OCI-LY7 (cell line): ENCODE measurements around the gene ABR. TPM values are rescaled to one million over a fixed set of nuclear protein-coding genes. Genes with fewer than 3 reads are reported as not detected.

Source experiments
- BruUV-seq: library from RNA; stranded (reverse); fragments of 400-500 nt; replicated peaks from 2 replicates; lab custom pipeline; 2021; lab: Mats Ljungman, UMichigan
- CTCF ChIA-PET: fragments of 300-600 bp; sonication (Branson Sonifier 250); formaldehyde crosslinking; loops from one replicate; lab custom pipeline; 2022; ENCODE audit warnings: antibody characterized with exemption; ENCODE audit not compliant: unreplicated experiment; lab: Charles Lee
- POLR2A ChIA-PET: fragments of 300-600 bp; sonication (Branson Sonifier 250); formaldehyde crosslinking; loops from one replicate; lab custom pipeline; 2022; ENCODE audit warnings: antibody characterized with exemption; lab: Charles Lee
- DNase-seq: peaks from one replicate; pipeline ENCODE4 v3.0.0-alpha.2; 2015; ENCODE audit warnings: low spot score
- H2AFZ ChIP-seq: fragments of 200-600 bp; sonication (generic), shearing (Covaris generic); 2 replicates; pipeline ENCODE4 v1.6.1; 2014; ENCODE audit warnings: mild to moderate bottlenecking, antibody characterized with exemption, low read length, moderate library complexity
- H3K27ac ChIP-seq: fragments of 200-600 bp; sonication (generic); 2 replicates; pipeline ENCODE4 v1.5.1; 2014; ENCODE audit warnings: mixed run types, low read depth, mild to moderate bottlenecking, moderate library complexity, low read length, inconsistent platforms; ENCODE audit not compliant: poor library complexity, severe bottlenecking
- H3K36me3 ChIP-seq: fragments of 200-600 bp; sonication (generic); 2 replicates; pipeline ENCODE4 v1.6.1; 2014; ENCODE audit warnings: mild to moderate bottlenecking, antibody characterized with exemption, low read length, moderate library complexity, mixed read lengths; ENCODE audit not compliant: insufficient read depth
- H3K4me1 ChIP-seq: fragments of 200-600 bp; sonication (generic); 2 replicates; pipeline ENCODE4 v1.5.1; 2014; ENCODE audit warnings: mild to moderate bottlenecking, low read length; ENCODE audit not compliant: insufficient read depth, poor library complexity, severe bottlenecking
- H3K4me2 ChIP-seq: fragments of 200-600 bp; sonication (generic); 2 replicates; pipeline ENCODE4 v1.6.1; 2014; ENCODE audit warnings: mild to moderate bottlenecking, low read length
- H3K4me3 ChIP-seq: fragments of 200-600 bp; sonication (generic); 2 replicates; pipeline ENCODE4 v1.5.1; 2014; ENCODE audit warnings: mild to moderate bottlenecking, low read depth, low read length; ENCODE audit not compliant: poor library complexity, severe bottlenecking
- H3K79me2 ChIP-seq: fragments of 200-600 bp; sonication (generic); 2 replicates; pipeline ENCODE4 v1.6.1; 2016; ENCODE audit warnings: low read depth, mild to moderate bottlenecking, low read length, moderate library complexity, mixed read lengths; ENCODE audit not compliant: insufficient read depth
- H3K9me2 ChIP-seq: fragments of 200-600 bp; sonication (generic); 2 replicates; pipeline ENCODE4 v1.6.1; 2016; ENCODE audit warnings: mild to moderate bottlenecking, low read length, mixed read lengths; ENCODE audit not compliant: insufficient read depth
- H3K9me3 ChIP-seq: fragments of 200-600 bp; sonication (generic); 2 replicates; pipeline ENCODE4 v1.6.1; 2014; ENCODE audit warnings: mild to moderate bottlenecking, mixed run types, low read length, mixed read lengths
- H4K20me1 ChIP-seq: fragments of 200-600 bp; sonication (generic); 2 replicates; pipeline ENCODE4 v1.6.1; 2014; ENCODE audit warnings: mild to moderate bottlenecking, antibody characterized with exemption, low read length, moderate library complexity, mixed read lengths; ENCODE audit not compliant: insufficient read depth
- EZH2phosphoT487 ChIP-seq: fragments of 200-600 bp; sonication (generic); IDR thresholded peaks from 2 replicates; pipeline ENCODE4 v1.6.1; 2018; ENCODE audit warnings: low read depth, borderline replicate concordance, mild to moderate bottlenecking, mixed run types, antibody characterized with exemption, low read length, moderate library complexity, mixed read lengths
- intact Hi-C: fragments of 100-400 bp; cut with micrococcal nuclease; formaldehyde crosslinking; loops from one replicate; pipeline ENCODE4 v1.10.0; 2022; ENCODE audit not compliant: unreplicated experiment
- total RNA-seq, 2 experiments: library from RNA; depleted of rRNA in 1 of 2; stranded (reverse); fragments of >200 nt in 1 of 2; shearing (Covaris generic) in 1 of 2; gene quantifications; 2 replicates each; pipeline ENCODE4 v1.2.3, GENCODE V29; 2014 to 2022
- TF ChIP-seq, protein P1 (sequence below): fragments of 200-600 bp; sonication (generic); conservative IDR thresholded peaks from 2 replicates; pipeline ENCODE4 v1.5.1; 2014; ENCODE audit warnings: mild to moderate bottlenecking, antibody characterized with exemption, low read length, moderate library complexity, mixed read lengths

The ABR gene
- total RNA-seq, 2 experiments from 2014 or later: 164 to 181 TPM

DNA sequence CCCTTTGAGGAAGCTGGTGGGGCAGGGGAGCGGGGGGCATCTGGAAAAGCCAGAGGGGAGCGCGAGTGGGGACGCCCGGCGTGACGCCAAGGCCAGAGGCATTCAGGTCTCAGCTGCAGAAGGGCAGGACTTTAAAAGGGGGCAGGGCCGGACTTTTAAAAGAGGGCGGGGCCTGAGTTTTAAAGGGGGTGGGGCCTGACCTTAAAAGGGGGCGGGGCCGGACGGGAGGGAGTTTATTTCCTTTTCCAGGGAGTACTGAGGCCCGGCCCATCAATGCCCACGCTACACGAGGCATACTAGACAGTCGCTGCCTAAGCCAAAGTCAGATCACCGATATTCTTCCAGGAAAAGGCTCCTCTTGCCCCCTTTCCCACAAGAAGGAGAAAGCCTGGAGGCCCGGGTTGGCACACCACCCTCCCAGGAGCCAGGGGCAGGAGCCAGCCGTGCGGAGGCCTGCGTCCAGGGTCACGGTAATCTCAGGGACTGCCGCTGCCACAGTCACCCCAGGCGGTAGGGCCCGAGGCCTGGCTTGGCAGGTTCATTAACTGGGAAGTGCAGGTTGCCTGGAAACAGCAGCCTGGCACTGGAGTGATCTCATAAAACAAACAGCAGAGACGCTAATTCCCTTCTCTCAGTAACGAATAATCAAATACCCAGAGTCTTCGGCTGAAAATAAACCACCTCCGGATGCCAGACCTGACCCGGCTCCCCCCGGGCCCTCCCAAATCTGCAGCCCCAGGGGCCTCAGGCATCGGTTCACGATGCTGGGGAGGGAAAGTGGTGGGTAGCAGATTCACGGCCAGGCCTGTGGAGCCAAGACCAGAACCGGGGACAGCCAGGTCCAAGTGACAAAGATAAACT lies 92.2 kb downstream of the ABR start:
- Histone ChIP-seq H3K27ac (no peak overlapping the region), H3K4me2 (no peak overlapping the region), H3K79me2 (no peaks in the 10 kb centered on the region), H3K4me3 (no peak overlapping the region), H3K36me3 (peaks cover 49% of the 10 kb centered on the region), H4K20me1 (no peaks in the 10 kb centered on the region), H3K9me2 (no peaks in the 10 kb centered on the region), H3K9me3 (no peaks in the 10 kb centered on the region), H2AFZ (no peak overlapping the region), H3K4me1 (no peaks in the 10 kb centered on the region)
- peak; percentile 21 for DNase-seq
- POLR2A ChIA-PET: no interaction called here
- intact Hi-C loops: no loop called here
- BruUV-seq: no TSS peak
- CTCF ChIA-PET: no interaction called here
- TF ChIP-seq EZH2phosphoT487: no peak
- TF ChIP-seq, protein P1, sequence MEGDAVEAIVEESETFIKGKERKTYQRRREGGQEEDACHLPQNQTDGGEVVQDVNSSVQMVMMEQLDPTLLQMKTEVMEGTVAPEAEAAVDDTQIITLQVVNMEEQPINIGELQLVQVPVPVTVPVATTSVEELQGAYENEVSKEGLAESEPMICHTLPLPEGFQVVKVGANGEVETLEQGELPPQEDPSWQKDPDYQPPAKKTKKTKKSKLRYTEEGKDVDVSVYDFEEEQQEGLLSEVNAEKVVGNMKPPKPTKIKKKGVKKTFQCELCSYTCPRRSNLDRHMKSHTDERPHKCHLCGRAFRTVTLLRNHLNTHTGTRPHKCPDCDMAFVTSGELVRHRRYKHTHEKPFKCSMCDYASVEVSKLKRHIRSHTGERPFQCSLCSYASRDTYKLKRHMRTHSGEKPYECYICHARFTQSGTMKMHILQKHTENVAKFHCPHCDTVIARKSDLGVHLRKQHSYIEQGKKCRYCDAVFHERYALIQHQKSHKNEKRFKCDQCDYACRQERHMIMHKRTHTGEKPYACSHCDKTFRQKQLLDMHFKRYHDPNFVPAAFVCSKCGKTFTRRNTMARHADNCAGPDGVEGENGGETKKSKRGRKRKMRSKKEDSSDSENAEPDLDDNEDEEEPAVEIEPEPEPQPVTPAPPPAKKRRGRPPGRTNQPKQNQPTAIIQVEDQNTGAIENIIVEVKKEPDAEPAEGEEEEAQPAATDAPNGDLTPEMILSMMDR: no peak

DNA sequence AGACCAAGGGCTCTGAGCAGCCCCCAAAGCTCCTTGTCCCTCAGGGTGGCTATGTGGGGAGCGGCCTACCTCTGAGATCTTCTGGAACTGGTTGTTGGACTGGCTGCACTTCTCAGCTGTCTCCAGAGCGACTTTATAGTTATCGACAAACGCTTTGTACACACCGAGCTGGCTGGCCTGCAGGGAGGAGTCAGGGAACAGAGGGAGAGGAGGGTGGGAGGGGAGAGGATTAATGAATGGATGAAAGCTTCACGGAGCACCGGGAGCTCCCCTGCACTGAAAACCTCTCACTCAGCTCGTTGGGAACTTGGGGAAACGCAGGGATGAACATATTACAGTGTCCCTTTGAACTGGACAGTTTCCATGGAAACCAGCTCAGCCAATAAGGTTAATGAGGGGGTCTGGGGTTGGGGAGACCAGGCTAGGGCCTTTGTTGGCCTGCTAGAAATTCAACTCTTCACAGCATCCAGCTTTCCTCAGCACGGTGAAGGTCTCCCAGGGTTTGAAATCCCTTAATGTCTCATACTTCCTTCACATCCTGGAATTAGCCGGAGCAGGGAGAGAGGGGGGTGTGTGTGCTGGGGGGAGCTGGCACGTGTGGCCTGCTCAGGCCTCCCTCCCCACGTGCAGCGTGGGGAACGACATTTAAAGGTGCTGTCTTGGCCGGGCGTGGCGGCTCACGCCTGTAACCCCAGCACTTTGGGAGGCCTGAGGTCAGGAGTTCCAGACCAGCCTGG lies 96.2 kb downstream of the ABR start:
- BruUV-seq: no TSS peak

More for the DNA sequence above, 96.2 kb downstream of the ABR start:
- peaks cover 51% of the 10 kb centered on the region for H3K36me3 ChIP-seq
- CTCF ChIA-PET: no interaction called here
- no peaks in the 10 kb centered on the region for H3K4me1 ChIP-seq
- intact Hi-C loops: no loop called here
- no peak overlapping the region for H3K4me2 ChIP-seq
- no peak for DNase-seq
- H3K27ac ChIP-seq: no peak overlapping the region
- TF ChIP-seq, protein P1: no peak
- TF ChIP-seq EZH2phosphoT487: no peak
- no peak overlapping the region for H2AFZ ChIP-seq
- no peaks in the 10 kb centered on the region for H3K9me3 ChIP-seq
- H3K9me2 ChIP-seq: no peaks in the 10 kb centered on the region
- POLR2A ChIA-PET: interaction anchor here (0.7 kb wide), 1 partner anchor 69 kb away, joined by 5 read pairs; no protein-coding TSS in a partner anchor
- H3K79me2 ChIP-seq: no peaks in the 10 kb centered on the region
- no peak overlapping the region for H3K4me3 ChIP-seq
- no peaks in the 10 kb centered on the region for H4K20me1 ChIP-seq
